Retinal pigment epithelial cell (primary cell): Measurements from ENCODE around the gene PSMG4.

ENCODE experiments used
- DNase-seq: peaks from one replicate; pipeline ENCODE4 v3.0.0-alpha.2; 2010; ENCODE audit warnings: low read depth
- H3K4me3 ChIP-seq: 2 replicates; pipeline ENCODE4 v1.5.1; 2011; ENCODE audit warnings: mild to moderate bottlenecking, low read length, control low read depth, moderate library complexity
- TF ChIP-seq, protein P1 (sequence below): conservative IDR thresholded peaks from 2 replicates; pipeline ENCODE4 v1.5.1; 2011; ENCODE audit warnings: low read depth, low read length, control low read depth, inconsistent platforms

The PSMG4 gene

DNA sequence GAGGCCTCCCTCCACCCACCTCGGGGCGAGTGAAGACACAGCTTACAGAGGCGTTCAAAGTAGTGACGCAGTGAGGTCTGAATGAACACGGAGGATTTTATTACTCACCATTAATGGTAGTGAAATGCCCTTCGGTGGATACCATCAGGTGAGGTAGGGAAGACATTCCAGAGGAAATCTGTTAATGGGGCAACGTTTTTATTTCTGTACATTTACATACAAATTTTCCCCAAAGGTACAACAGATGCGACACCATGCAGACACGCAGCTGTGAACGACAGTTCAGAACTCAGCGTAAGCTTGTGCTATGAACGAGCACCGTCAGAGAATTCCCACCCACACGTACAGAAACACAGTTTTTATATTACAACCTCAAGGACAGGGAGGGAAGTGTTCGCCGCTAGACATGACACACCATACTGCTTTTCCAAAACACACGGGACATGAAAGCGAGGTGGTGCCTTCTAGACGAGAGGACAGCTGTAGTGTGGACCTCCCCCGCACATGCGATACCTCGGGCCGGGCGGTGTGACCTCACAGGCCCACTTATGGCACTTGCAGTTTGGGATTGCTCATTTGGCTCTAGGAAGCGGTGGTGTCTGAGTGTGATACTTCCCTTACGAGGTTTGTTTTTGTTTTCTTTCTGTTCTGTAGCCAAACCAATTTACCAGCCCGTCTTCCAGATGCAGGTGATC lies 10.7 kb downstream of the PSMG4 start:
- no peak for DNase-seq
- H3K4me3 ChIP-seq = no peak overlapping the region
- TF ChIP-seq, protein P1, sequence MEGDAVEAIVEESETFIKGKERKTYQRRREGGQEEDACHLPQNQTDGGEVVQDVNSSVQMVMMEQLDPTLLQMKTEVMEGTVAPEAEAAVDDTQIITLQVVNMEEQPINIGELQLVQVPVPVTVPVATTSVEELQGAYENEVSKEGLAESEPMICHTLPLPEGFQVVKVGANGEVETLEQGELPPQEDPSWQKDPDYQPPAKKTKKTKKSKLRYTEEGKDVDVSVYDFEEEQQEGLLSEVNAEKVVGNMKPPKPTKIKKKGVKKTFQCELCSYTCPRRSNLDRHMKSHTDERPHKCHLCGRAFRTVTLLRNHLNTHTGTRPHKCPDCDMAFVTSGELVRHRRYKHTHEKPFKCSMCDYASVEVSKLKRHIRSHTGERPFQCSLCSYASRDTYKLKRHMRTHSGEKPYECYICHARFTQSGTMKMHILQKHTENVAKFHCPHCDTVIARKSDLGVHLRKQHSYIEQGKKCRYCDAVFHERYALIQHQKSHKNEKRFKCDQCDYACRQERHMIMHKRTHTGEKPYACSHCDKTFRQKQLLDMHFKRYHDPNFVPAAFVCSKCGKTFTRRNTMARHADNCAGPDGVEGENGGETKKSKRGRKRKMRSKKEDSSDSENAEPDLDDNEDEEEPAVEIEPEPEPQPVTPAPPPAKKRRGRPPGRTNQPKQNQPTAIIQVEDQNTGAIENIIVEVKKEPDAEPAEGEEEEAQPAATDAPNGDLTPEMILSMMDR = no peak

DNA sequence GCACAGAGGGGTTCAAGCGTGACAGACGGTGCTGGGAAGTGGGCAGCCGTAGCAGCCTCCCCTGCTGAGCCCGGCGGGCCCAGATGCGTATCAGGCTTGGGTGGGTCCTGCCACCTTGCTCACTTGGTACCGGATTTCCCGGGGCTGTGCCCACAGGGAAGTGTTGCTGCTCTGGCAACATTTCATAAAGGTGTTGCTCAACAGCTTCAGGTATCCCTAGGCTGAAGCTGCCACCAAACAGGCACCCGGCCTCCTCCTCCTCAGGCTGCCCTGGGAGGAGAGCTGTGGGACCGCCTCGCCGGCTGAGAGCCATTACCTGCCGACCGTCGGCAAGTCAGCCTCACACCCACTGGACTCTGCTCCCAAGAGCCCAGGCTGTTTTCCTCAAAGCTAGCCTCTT lies 11.5 kb downstream of the PSMG4 start:
- DNase-seq = no peak
- H3K4me3 ChIP-seq = no peak overlapping the region
- TF ChIP-seq, protein P1 = no peak

DNA sequence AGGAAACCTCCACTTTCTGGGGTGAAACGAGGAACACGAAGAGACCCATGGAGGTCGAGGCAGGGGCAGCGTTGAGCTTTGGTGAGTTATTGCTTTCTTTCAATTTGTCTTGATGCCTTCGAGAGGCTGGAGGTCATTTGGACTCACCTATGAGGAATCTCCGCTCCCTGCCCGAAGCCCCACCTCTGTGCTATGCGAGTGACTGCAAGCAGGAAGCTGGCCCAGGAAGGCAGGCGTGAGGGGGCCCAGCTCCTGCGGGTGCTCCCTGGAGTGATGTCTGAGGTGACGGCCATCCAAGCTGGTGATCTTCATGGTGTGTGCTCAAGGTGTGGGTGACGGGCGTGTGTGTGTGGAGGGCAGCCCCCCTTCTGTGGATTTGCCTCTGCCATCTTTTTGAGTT lies 13.0 kb downstream of the PSMG4 start:
- no peak overlapping the region for H3K4me3 ChIP-seq
- DNase-seq = no peak
- TF ChIP-seq, protein P1 = no peak

DNA sequence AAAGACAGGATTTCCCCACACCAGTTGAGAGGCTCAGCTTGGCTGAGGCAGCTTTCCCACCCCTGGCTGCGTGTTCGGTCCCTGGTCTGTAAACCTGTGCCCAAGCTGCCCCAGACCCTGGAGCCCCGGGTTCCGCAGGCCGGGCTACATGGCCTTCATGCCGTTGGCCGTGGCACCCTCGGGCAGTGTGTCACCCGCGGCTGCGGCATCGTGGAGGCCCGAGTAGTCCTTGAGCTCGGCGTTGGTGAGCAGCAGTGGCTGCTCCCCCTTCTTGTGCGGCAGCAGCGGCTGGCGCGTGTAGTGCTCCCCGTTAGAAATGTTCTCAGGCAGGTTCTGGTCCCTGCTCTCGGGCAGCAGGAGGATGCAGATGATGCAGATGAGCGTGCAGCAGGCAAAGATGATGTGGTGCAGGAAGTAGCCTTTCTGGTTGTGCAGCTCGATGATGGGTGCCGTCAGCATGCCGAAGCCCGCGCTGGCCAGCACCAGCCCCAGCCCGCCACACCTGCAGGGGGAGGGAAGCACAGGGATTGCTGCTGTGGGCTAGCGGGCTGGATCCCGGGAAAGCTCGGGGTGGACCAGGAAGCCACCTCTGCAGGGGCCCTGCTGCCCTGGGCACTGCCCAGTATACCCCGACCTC lies 14.3 kb downstream of the PSMG4 start:
- no peak for DNase-seq

DNA sequence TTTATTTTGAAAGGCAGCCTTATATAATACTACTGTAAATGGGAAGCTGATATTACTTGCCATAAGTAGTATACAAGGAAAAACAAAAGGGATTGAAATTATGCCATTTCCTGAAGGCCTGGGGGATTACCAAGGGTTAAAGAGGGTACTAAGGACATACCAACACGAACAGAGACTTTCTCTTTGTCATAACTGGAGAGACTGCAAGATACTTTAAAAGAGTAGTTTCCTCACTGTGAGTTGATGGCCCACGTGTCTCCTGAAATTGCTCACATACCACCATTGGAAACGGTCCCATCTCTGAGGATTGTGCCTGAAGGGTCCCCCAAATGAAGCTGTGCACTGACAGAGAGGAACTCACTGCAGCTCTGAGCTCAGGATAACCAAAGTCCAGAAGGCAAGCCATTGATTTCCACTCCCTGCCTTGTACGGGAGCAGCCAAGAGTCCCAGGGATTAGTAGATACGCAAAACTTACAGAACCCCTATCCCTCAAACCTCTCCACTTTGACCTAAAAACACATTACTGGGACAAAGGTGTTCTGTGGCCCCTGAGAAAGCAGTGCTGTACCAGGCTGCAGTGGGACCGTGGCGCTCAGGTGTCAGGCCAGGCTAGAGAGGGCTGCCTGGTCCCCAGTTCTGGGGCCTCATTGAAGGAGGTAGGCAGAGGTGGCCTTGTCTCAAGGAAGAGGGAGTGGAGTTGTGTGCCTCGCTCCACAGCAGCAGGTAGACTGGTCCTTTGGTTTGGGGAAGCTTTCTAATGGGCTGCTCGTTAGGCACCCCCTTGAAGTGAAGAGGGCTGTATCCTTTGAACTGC lies 15.2 kb downstream of the PSMG4 start:
- TF ChIP-seq, protein P1 = no peak
- DNase-seq = no peak
- H3K4me3 ChIP-seq = no peak overlapping the region

More for the DNA sequence above, 14.3 kb downstream of the PSMG4 start:
- TF ChIP-seq, protein P1 = no peak
- H3K4me3 ChIP-seq = no peak overlapping the region

DNA sequence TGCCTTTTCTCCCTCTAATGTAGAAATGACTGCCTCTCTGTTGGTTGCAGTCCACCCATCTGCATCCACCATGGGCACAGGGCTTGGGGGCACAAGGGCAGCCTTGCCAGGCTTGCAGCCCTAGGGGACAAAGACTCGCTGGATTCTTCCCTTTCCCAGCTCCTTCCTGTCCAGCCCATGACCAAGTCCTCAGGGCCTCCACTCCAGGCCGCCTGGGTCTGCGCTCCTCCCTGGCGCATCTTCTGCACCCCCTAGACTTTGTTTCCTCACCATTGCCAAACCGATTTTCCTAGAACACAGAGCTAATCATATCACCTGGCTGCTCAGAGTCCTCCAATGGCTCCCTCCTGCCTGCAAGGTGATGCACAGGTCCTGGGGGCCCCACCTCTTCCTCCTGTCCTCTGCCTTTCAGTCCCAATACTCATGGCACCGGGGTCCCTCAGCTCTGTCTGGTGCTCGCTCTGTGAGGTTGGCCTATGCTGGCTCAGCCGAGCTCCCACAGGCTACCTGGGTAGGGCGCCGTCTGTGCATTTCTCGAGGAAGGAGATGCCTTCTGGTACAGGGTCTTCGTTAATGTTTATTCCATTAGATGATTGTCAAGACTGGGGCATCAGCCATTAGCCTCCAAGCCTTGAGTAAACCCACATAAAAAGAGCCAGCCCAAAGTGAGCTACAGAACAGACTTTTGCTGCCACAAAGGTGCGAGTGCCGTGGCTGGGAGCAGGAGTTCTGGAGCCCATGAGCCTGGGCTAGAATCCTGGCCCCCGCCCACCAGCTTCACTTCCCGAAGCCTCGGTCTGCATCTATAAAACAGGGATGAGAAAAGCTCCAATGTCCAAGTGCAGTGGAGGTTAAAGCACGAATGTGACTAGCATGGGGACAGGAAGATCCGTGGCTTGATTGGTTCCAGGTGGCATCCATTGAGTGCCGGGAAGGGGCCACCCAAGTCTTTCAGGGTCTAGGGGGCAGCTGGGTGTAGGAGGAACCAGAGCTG lies 17.7 kb downstream of the PSMG4 start:
- TF ChIP-seq, protein P1 = no peak
- H3K4me3 ChIP-seq = no peak overlapping the region
- no peak for DNase-seq
